Mesothelial cell of epicardium (in vitro differentiated cells): ENCODE data around the gene PDIA5. TPM values are rescaled to one million over a fixed set of nuclear protein-coding genes. Genes with fewer than 3 reads are reported as not detected.

Experiments
- DNase-seq, 2 experiments: peaks; one replicate each; pipeline ENCODE4 v3.0.0; 2021; ENCODE audit warnings: low spot score in 2 of 2; ENCODE audit not compliant: unreplicated experiment in 2 of 2
- H3K27ac Mint-ChIP-seq: 2 replicates; pipeline ENCODE4 v1.8.0; 2021; ENCODE audit warnings: mixed read lengths
- H3K27me3 Mint-ChIP-seq: 2 replicates; pipeline ENCODE4 v1.8.0; 2021; ENCODE audit warnings: low read depth, mixed read lengths
- H3K36me3 Mint-ChIP-seq: 2 replicates; pipeline ENCODE4 v1.8.0; 2021; ENCODE audit warnings: mixed read lengths
- H3K4me1 Mint-ChIP-seq: 2 replicates; pipeline ENCODE4 v1.8.0; 2021; ENCODE audit warnings: mixed read lengths
- H3K4me3 Mint-ChIP-seq: 2 replicates; pipeline ENCODE4 v1.8.0; 2021; ENCODE audit warnings: mild to moderate bottlenecking, moderate library complexity, mixed read lengths
- H3K9me3 Mint-ChIP-seq: 2 replicates; pipeline ENCODE4 v1.8.0; 2021; ENCODE audit warnings: mixed read lengths
- total RNA-seq: library from RNA; stranded (reverse); gene quantifications from 3 replicates; pipeline ENCODE4 v1.2.1, GENCODE V29; 2021
- TF ChIP-seq, protein P1 (sequence below): fragments of 200-600 bp; sonication (generic); IDR thresholded peaks from one replicate; pipeline ENCODE4 v1.5.0; 2021; ENCODE audit warnings: antibody characterized with exemption; ENCODE audit not compliant: unreplicated experiment

The PDIA5 gene
- total RNA-seq, 1 donor from 2014 or later: 19.1 TPM

- no peaks in the 10 kb centered on the region for H3K27me3 Mint-ChIP-seq
- TF ChIP-seq, protein P1, sequence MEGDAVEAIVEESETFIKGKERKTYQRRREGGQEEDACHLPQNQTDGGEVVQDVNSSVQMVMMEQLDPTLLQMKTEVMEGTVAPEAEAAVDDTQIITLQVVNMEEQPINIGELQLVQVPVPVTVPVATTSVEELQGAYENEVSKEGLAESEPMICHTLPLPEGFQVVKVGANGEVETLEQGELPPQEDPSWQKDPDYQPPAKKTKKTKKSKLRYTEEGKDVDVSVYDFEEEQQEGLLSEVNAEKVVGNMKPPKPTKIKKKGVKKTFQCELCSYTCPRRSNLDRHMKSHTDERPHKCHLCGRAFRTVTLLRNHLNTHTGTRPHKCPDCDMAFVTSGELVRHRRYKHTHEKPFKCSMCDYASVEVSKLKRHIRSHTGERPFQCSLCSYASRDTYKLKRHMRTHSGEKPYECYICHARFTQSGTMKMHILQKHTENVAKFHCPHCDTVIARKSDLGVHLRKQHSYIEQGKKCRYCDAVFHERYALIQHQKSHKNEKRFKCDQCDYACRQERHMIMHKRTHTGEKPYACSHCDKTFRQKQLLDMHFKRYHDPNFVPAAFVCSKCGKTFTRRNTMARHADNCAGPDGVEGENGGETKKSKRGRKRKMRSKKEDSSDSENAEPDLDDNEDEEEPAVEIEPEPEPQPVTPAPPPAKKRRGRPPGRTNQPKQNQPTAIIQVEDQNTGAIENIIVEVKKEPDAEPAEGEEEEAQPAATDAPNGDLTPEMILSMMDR: no peak
- peaks cover 7% of the 10 kb centered on the region for H3K36me3 Mint-ChIP-seq
- no peaks in the 10 kb centered on the region for H3K9me3 Mint-ChIP-seq
- no peak overlapping the region for H3K27ac Mint-ChIP-seq
- no peaks in the 10 kb centered on the region for H3K4me1 Mint-ChIP-seq
- no peak overlapping the region for H3K4me3 Mint-ChIP-seq
- DNase-seq: no peak
Observed at GRCh38 chr3:123157598-123158287, 90.9 kb downstream of the PDIA5 start.

- Mint-ChIP-seq H3K9me3 (no peaks in the 10 kb centered on the region), H3K27ac (no peak overlapping the region), H3K4me3 (no peak overlapping the region), H3K27me3 (no peaks in the 10 kb centered on the region), H3K4me1 (no peaks in the 10 kb centered on the region), H3K36me3 (peaks cover 7% of the 10 kb centered on the region)
- TF ChIP-seq, protein P1: no peak
- no peak for DNase-seq
Observed at GRCh38 chr3:123158330-123158729, 91.5 kb downstream of the PDIA5 start.

DNA sequence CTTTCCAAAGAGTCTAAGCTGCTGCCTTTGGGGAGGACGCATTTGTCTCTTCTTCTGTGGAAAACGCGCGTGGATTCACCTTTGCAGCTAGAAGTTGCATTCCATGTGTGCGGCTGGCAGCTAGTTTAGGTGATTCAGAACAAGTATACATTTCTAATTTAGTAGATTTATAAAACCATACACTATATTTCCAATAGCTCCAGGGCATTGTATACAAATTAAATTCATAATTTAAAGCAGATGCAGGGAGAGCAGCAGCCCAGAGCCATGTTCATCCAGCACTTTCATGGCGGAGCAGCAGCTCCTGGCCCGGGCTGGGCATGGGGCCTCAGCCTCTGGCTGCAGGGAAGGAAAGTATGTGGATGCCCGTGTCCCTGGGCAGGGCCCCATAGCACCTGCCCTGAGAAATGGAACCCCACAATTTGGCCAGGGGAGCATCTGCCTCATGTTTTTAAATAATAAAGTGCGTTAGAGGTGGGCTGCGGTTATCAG is 92.1 kb downstream of the PDIA5 start:
- Mint-ChIP-seq H3K4me1 (no peaks in the 10 kb centered on the region), H3K27me3 (no peaks in the 10 kb centered on the region), H3K9me3 (no peaks in the 10 kb centered on the region), H3K36me3 (peaks cover 8% of the 10 kb centered on the region), H3K4me3 (no peak overlapping the region), H3K27ac (no peak overlapping the region)
- TF ChIP-seq, protein P1: no peak
- no peak for DNase-seq

DNA sequence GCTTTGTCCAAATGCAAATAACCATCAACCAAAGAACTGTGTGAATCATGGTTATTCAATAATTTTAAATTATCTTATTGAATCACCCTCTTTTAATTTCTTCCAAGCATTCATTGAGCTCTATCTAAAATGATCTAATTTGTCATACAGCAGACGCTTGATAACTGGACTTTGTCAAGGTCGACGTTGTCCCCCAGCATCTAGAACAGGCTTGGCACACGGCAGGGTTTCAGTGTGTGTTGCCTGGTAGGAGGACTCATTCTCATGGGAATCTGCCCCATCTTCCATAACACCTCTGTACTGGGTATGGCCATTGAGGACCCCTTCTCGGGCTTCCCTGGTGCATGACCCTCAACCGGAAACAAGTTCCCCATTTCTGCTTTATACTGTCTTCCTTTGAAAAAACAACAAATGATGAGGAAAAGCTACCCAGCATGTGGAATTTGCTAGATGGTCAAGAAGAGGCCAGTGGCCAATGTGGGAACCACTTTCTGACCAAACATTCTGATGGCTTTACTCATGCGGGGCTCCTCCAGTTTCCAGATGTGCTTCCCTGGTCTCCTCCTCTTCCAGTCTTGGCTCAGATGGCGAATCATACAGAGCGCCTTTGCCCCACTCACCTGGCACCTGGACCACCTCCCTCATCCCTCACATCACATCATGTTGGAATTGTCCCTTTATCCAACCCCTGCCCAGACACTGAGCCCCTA is 93.3 kb downstream of the PDIA5 start:
- H3K27me3 Mint-ChIP-seq: no peaks in the 10 kb centered on the region
- H3K36me3 Mint-ChIP-seq: peaks cover 20% of the 10 kb centered on the region
- TF ChIP-seq, protein P1: no peak
- no peak overlapping the region for H3K4me3 Mint-ChIP-seq
- DNase-seq: no peak
- H3K9me3 Mint-ChIP-seq: peaks cover 4% of the 10 kb centered on the region
- no peaks in the 10 kb centered on the region for H3K4me1 Mint-ChIP-seq
- H3K27ac Mint-ChIP-seq: no peak overlapping the region

GRCh38 chr3:123161167-123161566 is 94.3 kb downstream of the PDIA5 start:
- H3K4me1 Mint-ChIP-seq: no peaks in the 10 kb centered on the region

More at GRCh38 chr3:123161167-123161566, 94.3 kb downstream of the PDIA5 start:
- no peaks in the 10 kb centered on the region for H3K27me3 Mint-ChIP-seq
- H3K36me3 Mint-ChIP-seq: peaks cover 28% of the 10 kb centered on the region
- no peak overlapping the region for H3K27ac Mint-ChIP-seq
- no peak overlapping the region for H3K4me3 Mint-ChIP-seq
- TF ChIP-seq, protein P1: no peak
- peaks cover 6% of the 10 kb centered on the region for H3K9me3 Mint-ChIP-seq
- DNase-seq: no peak
